T-helper 17 cell (primary cell): ENCODE results near the gene TCTA. TPM values are rescaled to one million over a fixed set of nuclear protein-coding genes. Genes with fewer than 3 reads are reported as not detected.

Experiments used
- ATAC-seq: fragments of 150-1000 bp; cut with Tn5 transposase; 2 replicates; pipeline ENCODE4 v1.10.0; 2021; ENCODE audit warnings: mild to moderate bottlenecking, moderate library complexity
- DNase-seq, 3 donors: peaks; one replicate each; pipeline versions ENCODE4 v3.0.0 to v3.0.0-alpha.2; 2020 to 2021
- H3K9me3 ChIP-seq: one replicate; pipeline ENCODE4 v1.7.0; 2013; ENCODE audit warnings: low read length, mild to moderate bottlenecking; ENCODE audit not compliant: control insufficient read depth, poor library complexity, severe bottlenecking
- H3K27ac Mint-ChIP-seq: one replicate; pipeline ENCODE4 v1.8.0; 2022; ENCODE audit warnings: mild to moderate bottlenecking, moderate library complexity, mixed read lengths
- H3K27me3 Mint-ChIP-seq: one replicate; pipeline ENCODE4 v1.8.0; 2022; ENCODE audit warnings: mixed read lengths
- H3K36me3 Mint-ChIP-seq: one replicate; pipeline ENCODE4 v1.8.0; 2022; ENCODE audit warnings: low read depth, mixed read lengths
- H3K4me1 Mint-ChIP-seq: one replicate; pipeline ENCODE4 v1.8.0; 2022; ENCODE audit warnings: mild to moderate bottlenecking, mixed read lengths
- H3K4me3 Mint-ChIP-seq: one replicate; pipeline ENCODE4 v1.8.0; 2022; ENCODE audit warnings: mild to moderate bottlenecking, moderate library complexity, mixed read lengths
- total RNA-seq, 4 donors: library from RNA in 2 of 4; stranded (reverse) in 2 of 4; gene quantifications; one replicate each; pipeline ENCODE4 v1.2.3 and lab custom pipeline; 2022 to 2026

The TCTA gene
- total RNA-seq, 2 donors from 2014 or later: 23.4 to 27.0 TPM

DNA sequence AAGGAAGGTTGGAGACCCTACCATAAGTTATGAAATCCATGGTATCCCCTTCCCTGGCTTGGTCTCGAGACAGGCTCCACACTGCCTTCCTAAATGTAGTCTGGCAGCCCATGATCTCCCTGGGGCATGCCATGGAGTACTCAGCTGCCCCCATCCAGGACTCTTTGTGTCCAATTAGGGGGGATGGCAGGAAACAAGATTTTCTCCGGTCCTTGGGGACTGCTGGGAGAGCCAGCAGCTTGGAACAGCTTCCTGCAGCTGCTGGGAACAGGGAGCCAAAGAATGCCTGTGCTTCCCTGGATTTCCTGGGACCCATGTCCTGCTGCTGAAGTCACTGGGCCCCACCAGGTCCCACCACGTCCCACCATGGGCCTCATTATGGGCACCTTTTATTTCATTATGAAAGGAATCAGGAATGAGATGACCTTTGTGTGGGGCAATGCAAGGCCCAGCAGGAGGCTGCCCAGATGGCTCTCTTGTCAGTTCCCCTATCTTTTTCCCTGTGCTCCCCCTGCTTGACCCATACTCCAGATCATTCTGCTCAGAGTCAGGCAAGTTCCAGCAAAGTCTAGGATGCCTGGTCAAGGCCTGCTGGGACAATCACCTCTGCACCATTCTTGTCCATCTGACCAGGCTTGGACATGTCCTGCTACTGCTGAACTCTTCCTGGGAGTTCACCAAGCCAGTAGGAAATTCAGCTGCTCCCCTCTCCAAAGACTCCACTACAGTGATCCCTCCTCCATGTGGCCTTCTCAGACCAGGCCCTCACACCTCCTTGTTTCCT, 42.9 kb downstream of the TCTA start:
- H3K27me3 Mint-ChIP-seq: no peaks in the 10 kb centered on the region
- no peaks in the 10 kb centered on the region for H3K9me3 ChIP-seq
- H3K27ac Mint-ChIP-seq: no peak overlapping the region
- H3K4me1 Mint-ChIP-seq: no peaks in the 10 kb centered on the region
- ATAC-seq (no peak), DNase-seq (no peak)
- no peak overlapping the region for H3K4me3 Mint-ChIP-seq
- no peaks in the 10 kb centered on the region for H3K36me3 Mint-ChIP-seq

DNA sequence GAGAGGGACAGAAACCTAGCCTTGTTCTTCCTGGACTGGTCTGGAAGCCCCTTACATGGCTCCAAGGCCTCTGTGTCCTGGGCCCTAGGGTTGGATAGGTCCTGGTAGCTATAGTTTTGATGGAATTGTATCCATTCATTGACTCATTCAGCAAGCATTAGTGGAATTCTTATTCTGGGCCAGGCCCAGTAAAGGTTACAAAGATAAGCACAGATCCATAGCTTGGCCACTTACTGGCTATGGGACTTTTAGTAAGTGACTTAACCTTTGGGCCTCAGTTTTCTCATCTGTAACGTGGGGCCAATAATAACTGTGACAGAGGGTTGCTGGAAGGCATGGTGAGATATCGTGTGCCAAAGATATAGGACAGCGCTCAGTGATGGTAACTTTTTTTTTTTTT, 44.2 kb downstream of the TCTA start:
- H3K9me3 ChIP-seq: no peaks in the 10 kb centered on the region
- H3K36me3 Mint-ChIP-seq: no peaks in the 10 kb centered on the region
- no peak overlapping the region for H3K4me3 Mint-ChIP-seq
- H3K27ac Mint-ChIP-seq: no peak overlapping the region
- H3K4me1 Mint-ChIP-seq: no peaks in the 10 kb centered on the region
- DNase-seq (no peak), ATAC-seq (no peak)
- H3K27me3 Mint-ChIP-seq: no peaks in the 10 kb centered on the region

DNA sequence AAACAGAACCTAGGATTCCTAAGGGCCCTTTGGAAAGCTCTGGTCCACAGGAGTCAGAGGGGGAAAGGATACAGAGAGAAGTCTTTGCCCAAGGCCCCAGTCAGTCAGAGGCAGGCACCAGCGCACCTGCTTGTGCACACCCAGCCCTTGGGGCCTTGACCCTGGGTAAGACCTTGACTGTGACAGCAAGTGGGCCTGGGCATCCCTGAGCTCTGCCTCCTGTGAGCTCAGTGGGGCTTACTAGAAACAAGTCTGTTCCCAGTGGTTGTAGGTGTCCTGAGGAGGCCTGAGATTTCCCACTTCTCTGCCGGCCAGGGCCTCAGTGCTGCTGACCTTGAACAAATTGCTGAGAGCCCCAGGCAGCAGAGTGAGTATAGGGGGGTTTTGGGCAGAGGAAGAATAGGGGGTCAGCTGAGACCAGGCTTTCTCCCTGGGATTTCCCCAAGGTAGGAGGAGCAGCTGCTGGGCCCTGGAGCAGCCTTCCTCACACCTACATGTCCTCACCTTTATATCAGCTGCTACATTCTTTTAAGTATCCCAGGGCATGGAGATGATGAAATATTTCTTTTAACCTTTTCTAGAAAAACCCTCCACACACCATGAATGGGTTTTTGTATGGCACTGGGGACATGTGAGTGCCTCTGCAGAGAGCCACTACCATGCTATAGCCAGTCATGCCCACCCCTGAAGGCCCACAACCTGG, 48.1 kb downstream of the TCTA start:
- no peaks in the 10 kb centered on the region for H3K27me3 Mint-ChIP-seq
- no peak for DNase-seq
- no peak overlapping the region for H3K4me3 Mint-ChIP-seq
- no peaks in the 10 kb centered on the region for H3K4me1 Mint-ChIP-seq
- H3K9me3 ChIP-seq: no peaks in the 10 kb centered on the region
- no peaks in the 10 kb centered on the region for H3K36me3 Mint-ChIP-seq
- no peak overlapping the region for H3K27ac Mint-ChIP-seq
- ATAC-seq: no peak

DNA sequence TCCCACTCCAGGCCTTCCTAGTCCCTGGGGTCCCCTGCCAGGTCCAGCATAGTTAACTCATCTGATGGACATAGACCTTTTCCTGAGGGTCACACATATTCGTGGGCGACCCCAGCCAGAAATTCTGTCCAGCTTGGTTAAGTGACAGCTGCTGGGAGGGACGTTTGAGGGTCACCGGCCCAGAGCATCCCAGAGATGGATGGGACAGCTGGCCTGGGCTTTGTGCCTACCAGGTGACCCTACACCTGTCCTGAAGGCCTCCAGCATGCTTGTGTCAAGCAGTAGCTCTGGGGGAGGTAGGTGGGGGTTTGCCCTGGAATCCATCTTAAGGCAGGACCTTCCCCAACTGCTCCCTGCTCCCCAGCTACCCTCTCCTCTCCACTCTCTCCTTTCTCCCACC, 48.7 kb downstream of the TCTA start:
- no peak overlapping the region for H3K4me3 Mint-ChIP-seq
- no peaks in the 10 kb centered on the region for H3K4me1 Mint-ChIP-seq
- no peaks in the 10 kb centered on the region for H3K27me3 Mint-ChIP-seq
- DNase-seq: no peak
- ATAC-seq: no peak
- no peaks in the 10 kb centered on the region for H3K36me3 Mint-ChIP-seq
- H3K9me3 ChIP-seq: no peaks in the 10 kb centered on the region
- no peak overlapping the region for H3K27ac Mint-ChIP-seq

DNA sequence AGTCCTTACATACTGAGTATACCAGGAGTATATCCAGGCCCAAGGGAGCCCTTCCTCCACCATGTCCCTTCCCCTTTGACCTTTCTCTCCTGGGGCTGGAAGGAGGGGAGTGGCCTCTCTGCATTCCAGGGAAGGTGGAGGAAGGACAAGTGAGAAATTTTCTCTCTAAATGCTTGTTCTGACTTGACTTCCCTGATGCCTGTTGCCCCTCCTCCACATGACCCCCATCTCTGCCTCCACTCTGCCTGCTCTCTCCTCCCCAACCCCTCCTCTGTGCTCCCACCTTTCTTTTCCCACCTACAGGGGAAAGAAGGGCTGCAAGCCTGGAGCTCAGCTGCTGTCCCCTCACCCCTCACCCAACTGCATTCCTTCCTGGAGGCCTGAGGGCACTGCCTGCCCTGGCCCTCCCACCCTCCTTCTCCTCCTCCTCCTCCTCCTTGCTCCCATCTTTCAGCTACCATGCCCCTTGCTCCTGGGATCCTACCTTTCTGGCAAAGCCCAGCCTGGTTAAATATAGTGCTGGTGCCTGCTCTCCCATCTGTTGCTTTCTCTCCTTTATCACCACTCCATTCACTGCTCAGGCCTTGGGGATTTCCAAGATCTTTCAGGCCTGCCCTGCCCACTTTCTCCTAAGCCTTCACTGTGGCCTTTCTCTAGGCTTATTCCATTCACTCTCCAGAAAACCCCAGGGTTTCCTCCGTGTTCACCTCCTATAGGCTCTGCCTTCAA, 49.4 kb downstream of the TCTA start:
- H3K9me3 ChIP-seq: no peaks in the 10 kb centered on the region
- Mint-ChIP-seq H3K27me3 (no peaks in the 10 kb centered on the region), H3K36me3 (no peaks in the 10 kb centered on the region), H3K4me3 (no peak overlapping the region), H3K4me1 (no peaks in the 10 kb centered on the region), H3K27ac (no peak overlapping the region)
- ATAC-seq: no peak
- DNase-seq: no peak

DNA sequence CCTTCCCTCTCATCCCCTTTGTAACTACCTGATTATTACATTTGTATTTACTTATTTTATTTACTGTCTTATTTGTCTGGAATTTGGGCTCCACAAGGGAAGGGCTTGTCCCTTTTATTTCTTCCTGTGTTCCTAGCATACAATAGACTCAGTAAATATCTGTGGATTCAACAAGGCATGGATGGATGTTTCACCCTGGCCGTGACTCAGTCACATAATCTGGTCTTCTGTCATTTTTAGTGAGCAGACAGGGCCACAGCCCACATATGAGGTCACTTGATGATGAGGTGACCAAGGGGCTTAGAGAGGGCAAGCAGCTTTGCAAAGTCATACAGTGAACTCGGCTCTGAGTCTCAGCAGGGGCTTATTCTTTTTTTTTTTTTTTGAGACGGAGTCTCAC, 50.0 kb downstream of the TCTA start:
- no peaks in the 10 kb centered on the region for H3K9me3 ChIP-seq
- no peaks in the 10 kb centered on the region for H3K27me3 Mint-ChIP-seq
- DNase-seq (no peak), ATAC-seq (no peak)
- no peaks in the 10 kb centered on the region for H3K36me3 Mint-ChIP-seq
- no peak overlapping the region for H3K27ac Mint-ChIP-seq
- H3K4me3 Mint-ChIP-seq: no peak overlapping the region
- H3K4me1 Mint-ChIP-seq: no peaks in the 10 kb centered on the region

DNA sequence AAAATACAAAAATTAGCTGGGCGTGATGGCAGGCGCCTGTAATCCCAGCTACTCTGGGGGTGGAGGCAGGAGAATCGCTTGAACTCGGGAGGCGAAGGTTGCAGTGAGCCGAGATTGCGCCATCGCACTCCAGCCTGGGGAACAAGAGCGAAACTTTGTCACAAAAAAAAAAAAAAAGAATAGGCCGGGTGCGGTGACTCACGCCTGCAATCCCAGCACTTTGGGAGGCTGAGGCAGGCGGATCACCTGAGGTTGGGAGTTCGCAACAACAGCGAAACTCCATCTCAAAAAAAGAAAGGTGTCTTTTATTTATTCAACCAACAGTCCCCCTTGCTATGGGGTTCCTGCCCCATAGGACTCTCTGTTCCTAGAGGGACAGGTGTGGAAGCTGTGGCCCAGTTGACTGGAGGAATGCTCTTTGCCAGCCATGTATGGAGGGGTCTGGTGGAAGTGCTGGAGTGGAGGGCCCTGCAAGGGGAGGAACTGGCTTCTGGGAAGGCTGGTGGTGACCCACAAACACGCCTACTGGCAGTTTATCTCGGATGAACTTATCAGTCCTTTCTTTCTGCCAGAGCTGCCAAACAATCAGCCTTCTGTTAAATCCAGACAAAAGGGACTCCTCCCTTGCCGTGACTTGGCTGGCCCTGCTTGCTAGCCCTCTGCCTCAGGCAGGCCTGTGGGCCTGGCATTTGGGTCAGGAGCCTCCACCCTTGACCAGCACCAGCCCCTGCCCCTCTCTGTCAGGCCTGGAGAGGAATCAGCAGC, 53.2 kb downstream of the TCTA start:
- DNase-seq (no peak), ATAC-seq (no peak)
- Mint-ChIP-seq H3K36me3 (no peaks in the 10 kb centered on the region), H3K27me3 (no peaks in the 10 kb centered on the region), H3K4me1 (peaks cover 7% of the 10 kb centered on the region), H3K27ac (no peak overlapping the region), H3K4me3 (no peak overlapping the region)
- H3K9me3 ChIP-seq: no peaks in the 10 kb centered on the region

Other genes starting within 250 kb of the TCTA start
- gene CCDC71, start 246.1 kb upstream of the TCTA start, total RNA-seq: 10 to 100 TPM; 13.7 to 13.9 TPM
- 1 to 10 TPM; 1.7 to 8.7 TPM for gene KLHDC8B, start 240.8 kb upstream of the TCTA start, total RNA-seq
- gene C3orf62, start 135.2 kb upstream of the TCTA start, total RNA-seq: 10 to 100 TPM in 1 of 2 donors, 1 to 10 TPM in 1; 7.3 to 11.1 TPM
- gene USP4, start 72.4 kb upstream of the TCTA start, total RNA-seq: 100 to 1,000 TPM; 101 to 110 TPM
- 100 to 1,000 TPM in 1 of 2 donors, 10 to 100 TPM in 1; 75.6 to 326 TPM for gene GPX1, start 54.1 kb upstream of the TCTA start, total RNA-seq
- gene RHOA, start 447 bp upstream of the TCTA start, total RNA-seq: 100 to 1,000 TPM; 274 to 317 TPM
- 1 to 10 TPM; 5.9 to 8.3 TPM for gene AMT, start 10.1 kb downstream of the TCTA start, total RNA-seq
- gene NICN1, start 16.9 kb downstream of the TCTA start, total RNA-seq: 10 to 100 TPM; 17.5 to 18.5 TPM
- 10 to 100 TPM; 18.0 to 18.9 TPM for gene DAG1, start 57.8 kb downstream of the TCTA start, total RNA-seq
- under 1 TPM; 0.12 to 0.29 TPM for gene BSN, start 142.1 kb downstream of the TCTA start, total RNA-seq